ENCODE measurements around the gene GET3. TPM values are rescaled to one million over a fixed set of nuclear protein-coding genes. Genes with fewer than 3 reads are reported as not detected.

The GET3 gene
- total and polyA plus RNA-seq, 9 donors = 26.2 to 68.1 (median 47.7) TPM

DNA sequence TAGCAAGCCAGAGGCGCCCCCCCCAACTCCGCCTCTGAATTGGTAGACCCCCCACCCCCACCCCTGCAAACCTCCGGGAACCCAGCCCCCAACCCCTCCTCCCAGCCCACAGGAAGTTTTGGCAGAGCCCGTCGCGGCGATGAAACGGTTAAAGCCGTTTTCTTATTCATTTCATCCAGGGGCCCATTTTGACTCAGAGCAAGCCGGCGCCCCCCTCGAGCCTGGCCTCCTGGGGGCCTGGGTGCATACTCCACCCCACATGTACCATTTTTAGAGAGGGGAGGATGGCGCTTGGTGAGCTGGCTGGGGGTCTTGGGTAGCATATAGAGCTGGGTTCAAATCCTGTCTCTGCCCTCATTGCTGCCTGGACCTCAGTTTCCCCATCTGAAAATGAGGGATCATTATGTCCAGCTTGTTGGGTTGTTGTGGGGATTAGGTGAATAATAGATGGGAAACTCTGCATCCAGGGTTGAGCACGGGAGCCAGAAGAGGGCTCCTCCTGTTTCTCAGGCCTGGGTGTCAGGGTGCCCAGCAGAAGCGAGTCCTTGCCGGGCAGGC, 46.1 kb downstream of the GET3 start:
- peak overlapping the region; percentile 46 for H3K4me3 ChIP-seq

DNA sequence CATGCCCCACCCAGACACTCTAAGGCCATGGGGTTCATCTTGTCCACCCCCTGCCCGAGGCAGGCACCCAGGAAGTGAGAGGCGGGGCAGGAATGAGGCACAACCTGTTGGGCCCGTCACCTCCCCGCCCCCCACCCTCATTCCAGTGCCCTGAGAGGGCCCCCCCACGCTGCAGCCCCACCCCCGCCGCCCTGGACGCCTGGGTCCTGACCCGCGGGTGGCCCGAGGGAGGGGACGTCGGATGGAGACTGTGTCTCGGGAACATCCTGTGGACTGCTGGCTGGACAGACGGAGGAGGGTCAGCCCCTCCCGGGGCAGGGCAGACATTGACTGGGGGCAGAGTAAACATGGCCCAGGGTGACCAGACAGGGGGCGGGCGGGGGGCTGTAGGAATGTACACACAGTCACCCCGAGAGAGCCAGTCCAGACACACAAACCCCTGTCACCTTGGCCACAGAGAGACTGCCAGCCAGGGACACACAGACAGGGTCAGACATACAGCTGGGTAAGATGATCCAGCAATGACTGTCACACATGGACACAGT, 46.6 kb downstream of the GET3 start:
- TF ChIP-seq, protein P1, sequence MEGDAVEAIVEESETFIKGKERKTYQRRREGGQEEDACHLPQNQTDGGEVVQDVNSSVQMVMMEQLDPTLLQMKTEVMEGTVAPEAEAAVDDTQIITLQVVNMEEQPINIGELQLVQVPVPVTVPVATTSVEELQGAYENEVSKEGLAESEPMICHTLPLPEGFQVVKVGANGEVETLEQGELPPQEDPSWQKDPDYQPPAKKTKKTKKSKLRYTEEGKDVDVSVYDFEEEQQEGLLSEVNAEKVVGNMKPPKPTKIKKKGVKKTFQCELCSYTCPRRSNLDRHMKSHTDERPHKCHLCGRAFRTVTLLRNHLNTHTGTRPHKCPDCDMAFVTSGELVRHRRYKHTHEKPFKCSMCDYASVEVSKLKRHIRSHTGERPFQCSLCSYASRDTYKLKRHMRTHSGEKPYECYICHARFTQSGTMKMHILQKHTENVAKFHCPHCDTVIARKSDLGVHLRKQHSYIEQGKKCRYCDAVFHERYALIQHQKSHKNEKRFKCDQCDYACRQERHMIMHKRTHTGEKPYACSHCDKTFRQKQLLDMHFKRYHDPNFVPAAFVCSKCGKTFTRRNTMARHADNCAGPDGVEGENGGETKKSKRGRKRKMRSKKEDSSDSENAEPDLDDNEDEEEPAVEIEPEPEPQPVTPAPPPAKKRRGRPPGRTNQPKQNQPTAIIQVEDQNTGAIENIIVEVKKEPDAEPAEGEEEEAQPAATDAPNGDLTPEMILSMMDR (IDR thresholded peaks at IDR 0.05) = no peak
- no peak for TF ChIP-seq POLR2A (IDR thresholded peaks at IDR 0.05)
- no peak for TF ChIP-seq EP300 (IDR thresholded peaks at IDR 0.05)
- Histone ChIP-seq H3K4me1 (ENCODE audit: insufficient read depth) (peaks cover 21% of the 10 kb centered on the region), H3K27ac (peak overlapping the region; percentile 64 to 99), H3K27me3 (no peaks in the 10 kb centered on the region), H3K4me3 (no peak overlapping the region), H3K9me3 (no peaks in the 10 kb centered on the region), H3K36me3 (no peaks in the 10 kb centered on the region)
- WGBS, 3 donors = 21 to 26% (median 21%) methylated on average over 15 to 19 of the region's 19 CpGs
- peak in 4 of 5 donors; percentile 26 to 66 (median 56) for DNase-seq
- intact Hi-C loops (cut with DNase I) = loop anchor here in 1 of 4 donors (10.0 kb wide), 1 partner anchor 1061 kb away; no protein-coding TSS in a partner anchor

More for the DNA sequence above, 46.1 kb downstream of the GET3 start:
- Histone ChIP-seq H3K27ac (peak overlapping the region; percentile 64 to 99), H3K9me3 (no peaks in the 10 kb centered on the region), H3K4me1 (ENCODE audit: insufficient read depth) (peaks cover 20% of the 10 kb centered on the region), H3K36me3 (no peaks in the 10 kb centered on the region), H3K27me3 (no peaks in the 10 kb centered on the region)
- TF ChIP-seq POLR2A (IDR thresholded peaks at IDR 0.05) (no peak), EP300 (IDR thresholded peaks at IDR 0.05) (no peak)
- TF ChIP-seq, protein P1 (IDR thresholded peaks at IDR 0.05) = no peak
- 9 to 16% (median 11%) methylated on average over 14 to 16 of the region's 16 CpGs for WGBS, 3 donors
- no peak for DNase-seq
- intact Hi-C loops (cut with DNase I) = loop anchor here in 1 of 4 donors (10.0 kb wide), 1 partner anchor 1061 kb away; no protein-coding TSS in a partner anchor

DNA sequence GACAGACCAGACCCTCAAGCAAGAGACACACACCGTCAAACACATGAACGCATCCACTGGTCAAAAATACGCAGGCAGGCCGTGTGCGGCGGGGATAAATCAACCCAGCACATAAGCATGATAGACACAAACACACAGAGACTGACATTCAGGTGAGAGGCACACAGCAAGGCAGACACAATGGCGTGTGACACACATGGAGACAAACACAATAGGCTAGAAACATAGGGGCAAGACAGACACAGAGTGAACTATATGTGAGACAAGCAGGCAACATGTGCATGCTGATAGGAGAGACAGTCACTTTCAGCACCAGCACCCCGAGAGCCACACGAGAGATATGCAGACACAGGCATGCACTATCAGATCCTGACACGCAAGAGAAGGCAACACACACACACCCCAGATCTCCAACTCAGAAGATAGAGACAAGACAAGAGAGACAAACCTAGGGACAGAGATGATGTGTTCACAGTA, 47.1 kb downstream of the GET3 start:
- DNase-seq = no peak
- no peaks in the 10 kb centered on the region for H3K9me3 ChIP-seq
- WGBS, 3 donors = 71 to 78% (median 75%) methylated on average over 10 of the region's 10 CpGs
- intact Hi-C loops (cut with DNase I) = loop anchor here in 1 of 4 donors (10.0 kb wide), 1 partner anchor 1060 kb away; no protein-coding TSS in a partner anchor
- TF ChIP-seq EP300 (IDR thresholded peaks at IDR 0.05) (no peak), POLR2A (IDR thresholded peaks at IDR 0.05) (no peak)
- TF ChIP-seq, protein P1 (IDR thresholded peaks at IDR 0.05) = no peak
- peak overlapping the region; percentile 64 to 99 for H3K27ac ChIP-seq
- no peak overlapping the region for H3K4me3 ChIP-seq
- H3K27me3 ChIP-seq = no peaks in the 10 kb centered on the region
- H3K36me3 ChIP-seq = no peaks in the 10 kb centered on the region
- H3K4me1 ChIP-seq (ENCODE audit: insufficient read depth) = peaks cover 19% of the 10 kb centered on the region

DNA sequence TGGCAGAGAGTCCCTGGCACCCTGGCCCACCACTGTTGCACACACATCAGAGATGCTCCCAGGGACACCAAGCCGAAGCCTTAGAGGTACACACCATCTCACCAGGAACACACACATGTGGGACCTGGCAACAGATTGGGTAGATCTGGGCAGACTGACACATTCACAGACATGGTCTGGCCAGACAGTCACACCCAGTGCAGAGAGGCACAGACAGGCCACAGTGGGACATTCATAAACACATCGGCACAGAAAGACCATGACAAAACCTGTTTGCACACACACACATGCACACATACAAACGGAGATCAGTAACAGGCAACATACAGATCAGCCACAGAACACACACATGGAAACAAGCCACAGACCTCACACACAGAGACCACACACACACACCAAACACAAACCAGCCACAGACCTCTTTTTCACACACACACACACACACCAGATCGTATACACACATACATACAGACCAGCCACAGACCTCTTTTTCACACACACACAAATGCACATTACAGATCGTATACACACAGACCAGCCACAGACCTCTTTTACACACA, 47.7 kb downstream of the GET3 start:
- Histone ChIP-seq H3K36me3 (no peaks in the 10 kb centered on the region), H3K27ac (peak overlapping the region in 1 of 2 donors; percentile 99), H3K27me3 (no peaks in the 10 kb centered on the region), H3K4me3 (no peak overlapping the region), H3K4me1 (ENCODE audit: insufficient read depth) (peaks cover 16% of the 10 kb centered on the region), H3K9me3 (no peaks in the 10 kb centered on the region)
- WGBS, 3 donors = 43 to 54% (median 49%) methylated on average over 5 of the region's 5 CpGs
- intact Hi-C loops (cut with DNase I) = loop anchor here in 1 of 4 donors (10.0 kb wide), 1 partner anchor 1060 kb away; no protein-coding TSS in a partner anchor
- no peak for DNase-seq
- TF ChIP-seq, protein P1 (IDR thresholded peaks at IDR 0.05) = no peak
- TF ChIP-seq POLR2A (IDR thresholded peaks at IDR 0.05) = no peak

All from ovary (tissue), 9 donors.